Fibroblast of mammary gland (primary cell): ENCODE results near the gene APOL5.
"Not testable (repeated sequence)": the region's sequence is repeated elsewhere in the genome, so short reads cannot be mapped to it uniquely, and the experiment has no call there.

ENCODE experiments used
- DNase-seq: peaks from one replicate; pipeline ENCODE4 v3.0.0-alpha.2; 2010; ENCODE audit warnings: low read depth
- H3K4me3 ChIP-seq: 2 replicates; pipeline ENCODE4 v1.5.1; 2011; ENCODE audit warnings: low read depth, mild to moderate bottlenecking, low read length, moderate library complexity; ENCODE audit not compliant: control insufficient read depth
- CTCF ChIP-seq: conservative IDR thresholded peaks from 2 replicates; pipeline ENCODE4 v1.5.1; 2011; ENCODE audit warnings: low read depth, low read length, inconsistent platforms; ENCODE audit not compliant: control insufficient read depth, insufficient read depth

APOL5 gene

GRCh38 chr22:35690001-35690400, 27.7 kb upstream of the APOL5 start:
- no peak overlapping the region for H3K4me3 ChIP-seq
- no peak for DNase-seq
- TF ChIP-seq CTCF: no peak

- no peak for TF ChIP-seq CTCF
- DNase-seq: no peak
- no peak overlapping the region for H3K4me3 ChIP-seq
Measured at GRCh38 chr22:35695202-35695601, 22.5 kb upstream of the APOL5 start.

- TF ChIP-seq CTCF: no peak
- no peak for DNase-seq
Measured at GRCh38 chr22:35697142-35697541, 20.5 kb upstream of the APOL5 start.

GRCh38 chr22:35699852-35700251, 17.8 kb upstream of the APOL5 start:
- not testable (repeated sequence) for DNase-seq, H3K4me3 ChIP-seq

More at GRCh38 chr22:35697142-35697541, 20.5 kb upstream of the APOL5 start:
- no peak overlapping the region for H3K4me3 ChIP-seq

GRCh38 chr22:35703861-35704584, 13.6 kb upstream of the APOL5 start:
- H3K4me3 ChIP-seq: no peak overlapping the region
- peak; percentile 45 for DNase-seq
- no peak for TF ChIP-seq CTCF

- no peak for TF ChIP-seq CTCF
- H3K4me3 ChIP-seq: no peak overlapping the region
- peak; percentile 88 for DNase-seq
Measured at GRCh38 chr22:35705141-35705540, 12.5 kb upstream of the APOL5 start.

- no peak overlapping the region for H3K4me3 ChIP-seq
- DNase-seq: peak; percentile 11
- TF ChIP-seq CTCF: no peak
Measured at GRCh38 chr22:35708453-35708852, 9.2 kb upstream of the APOL5 start.
